ENCODE data around the gene ACTR6. TPM values are rescaled to one million over a fixed set of nuclear protein-coding genes. Genes with fewer than 3 reads are reported as not detected.
"Not testable (repeated sequence)": the region's sequence is repeated elsewhere in the genome, so short reads cannot be mapped to it uniquely, and the experiment has no call there.

Gene ACTR6
- total RNA-seq, 1 donor from 2014 or later, result 20.4 TPM

- Mint-ChIP-seq H3K9me3 (ENCODE audit: unreplicated experiment) (no peaks in the 10 kb centered on the region), H3K36me3 (ENCODE audit: low read depth, unreplicated experiment) (no peaks in the 10 kb centered on the region), H3K4me3 (ENCODE audit: unreplicated experiment) (no peak overlapping the region), H3K4me1 (ENCODE audit: unreplicated experiment) (peaks cover 21% of the 10 kb centered on the region), H3K27ac (ENCODE audit: unreplicated experiment) (no peak overlapping the region), H3K27me3 (ENCODE audit: unreplicated experiment) (peaks cover 4% of the 10 kb centered on the region)
- no peak for DNase-seq (ENCODE audit: low spot score)
- TF ChIP-seq CTCF (IDR thresholded peaks at IDR 0.05; ENCODE audit: unreplicated experiment), result no peak
Observed at GRCh38 chr12:100251917-100252316, 51.3 kb downstream of the ACTR6 start.

- peaks cover 3% of the 10 kb centered on the region for H3K27me3 Mint-ChIP-seq (ENCODE audit: unreplicated experiment)
- no peak for DNase-seq (ENCODE audit: low spot score)
- no peak overlapping the region for H3K4me3 Mint-ChIP-seq (ENCODE audit: unreplicated experiment)
- no peak overlapping the region for H3K27ac Mint-ChIP-seq (ENCODE audit: unreplicated experiment)
- peaks cover 21% of the 10 kb centered on the region for H3K4me1 Mint-ChIP-seq (ENCODE audit: unreplicated experiment)
- no peak for TF ChIP-seq CTCF (IDR thresholded peaks at IDR 0.05; ENCODE audit: unreplicated experiment)
- H3K36me3 Mint-ChIP-seq (ENCODE audit: low read depth, unreplicated experiment), result no peaks in the 10 kb centered on the region
- no peaks in the 10 kb centered on the region for H3K9me3 Mint-ChIP-seq (ENCODE audit: unreplicated experiment)
Observed at GRCh38 chr12:100253437-100253836, 52.8 kb downstream of the ACTR6 start.

GRCh38 chr12:100254876-100255275 is 54.3 kb downstream of the ACTR6 start:
- TF ChIP-seq CTCF (IDR thresholded peaks at IDR 0.05; ENCODE audit: unreplicated experiment), result no peak
- DNase-seq (ENCODE audit: low spot score), result no peak
- H3K36me3 Mint-ChIP-seq (ENCODE audit: low read depth, unreplicated experiment), result no peaks in the 10 kb centered on the region
- H3K27me3 Mint-ChIP-seq (ENCODE audit: unreplicated experiment), result peaks cover 3% of the 10 kb centered on the region
- no peak overlapping the region for H3K4me3 Mint-ChIP-seq (ENCODE audit: unreplicated experiment)
- H3K4me1 Mint-ChIP-seq (ENCODE audit: unreplicated experiment), result peaks cover 17% of the 10 kb centered on the region
- H3K9me3 Mint-ChIP-seq (ENCODE audit: unreplicated experiment), result no peaks in the 10 kb centered on the region
- no peak overlapping the region for H3K27ac Mint-ChIP-seq (ENCODE audit: unreplicated experiment)

- no peak for DNase-seq (ENCODE audit: low spot score)
- Mint-ChIP-seq H3K9me3 (ENCODE audit: unreplicated experiment) (no peaks in the 10 kb centered on the region), H3K4me1 (ENCODE audit: unreplicated experiment) (peaks cover 12% of the 10 kb centered on the region), H3K27me3 (ENCODE audit: unreplicated experiment) (peaks cover 3% of the 10 kb centered on the region), H3K27ac (ENCODE audit: unreplicated experiment) (peak overlapping the region; percentile 9), H3K36me3 (ENCODE audit: low read depth, unreplicated experiment) (no peaks in the 10 kb centered on the region), H3K4me3 (ENCODE audit: unreplicated experiment) (no peak overlapping the region)
- TF ChIP-seq CTCF (IDR thresholded peaks at IDR 0.05; ENCODE audit: unreplicated experiment), result no peak
Observed at GRCh38 chr12:100258127-100258526, 57.5 kb downstream of the ACTR6 start.

- peaks cover 2% of the 10 kb centered on the region for H3K4me1 Mint-ChIP-seq (ENCODE audit: unreplicated experiment)
Observed at GRCh38 chr12:100263131-100263530, 62.5 kb downstream of the ACTR6 start.

DNA sequence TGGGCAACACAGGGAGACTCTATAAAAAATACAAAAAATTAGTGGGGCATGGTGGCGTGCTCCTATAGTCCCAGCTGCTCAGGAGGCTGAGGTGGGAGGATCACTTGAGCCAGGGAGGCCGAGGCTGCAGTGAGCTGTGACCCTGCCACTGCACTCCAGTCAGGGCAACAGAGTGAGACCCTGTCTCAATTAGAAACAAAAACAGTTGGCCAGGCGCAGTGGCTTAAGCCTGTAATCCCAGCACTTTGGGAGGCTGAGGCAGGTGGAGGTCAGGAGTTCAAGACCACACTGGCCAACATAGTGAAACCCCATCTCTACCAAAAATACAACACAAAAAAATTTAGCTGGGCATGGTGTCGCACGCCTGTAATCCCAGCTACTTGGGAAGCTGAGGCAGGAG is 64.5 kb downstream of the ACTR6 start:
- peaks cover 14% of the 10 kb centered on the region for H3K4me1 Mint-ChIP-seq (ENCODE audit: unreplicated experiment)
- not testable (repeated sequence) for H3K9me3 Mint-ChIP-seq (ENCODE audit: unreplicated experiment); DNase-seq (ENCODE audit: low spot score); H3K27me3 Mint-ChIP-seq (ENCODE audit: unreplicated experiment); H3K4me3 Mint-ChIP-seq (ENCODE audit: unreplicated experiment); H3K27ac Mint-ChIP-seq (ENCODE audit: unreplicated experiment); H3K36me3 Mint-ChIP-seq (ENCODE audit: low read depth, unreplicated experiment)

More at GRCh38 chr12:100263131-100263530, 62.5 kb downstream of the ACTR6 start:
- Mint-ChIP-seq H3K4me3 (ENCODE audit: unreplicated experiment) (no peak overlapping the region), H3K36me3 (ENCODE audit: low read depth, unreplicated experiment) (no peaks in the 10 kb centered on the region), H3K9me3 (ENCODE audit: unreplicated experiment) (no peaks in the 10 kb centered on the region), H3K27ac (ENCODE audit: unreplicated experiment) (no peak overlapping the region), H3K27me3 (ENCODE audit: unreplicated experiment) (peaks cover 4% of the 10 kb centered on the region)
- DNase-seq (ENCODE audit: low spot score), result no peak
- no peak for TF ChIP-seq CTCF (IDR thresholded peaks at IDR 0.05; ENCODE audit: unreplicated experiment)
